ENCODE measurements around the gene PIGBOS1.
"Not testable (repeated sequence)": the region's sequence is repeated elsewhere in the genome, so short reads cannot be mapped to it uniquely, and the experiment has no call there.

The PIGBOS1 gene

DNA sequence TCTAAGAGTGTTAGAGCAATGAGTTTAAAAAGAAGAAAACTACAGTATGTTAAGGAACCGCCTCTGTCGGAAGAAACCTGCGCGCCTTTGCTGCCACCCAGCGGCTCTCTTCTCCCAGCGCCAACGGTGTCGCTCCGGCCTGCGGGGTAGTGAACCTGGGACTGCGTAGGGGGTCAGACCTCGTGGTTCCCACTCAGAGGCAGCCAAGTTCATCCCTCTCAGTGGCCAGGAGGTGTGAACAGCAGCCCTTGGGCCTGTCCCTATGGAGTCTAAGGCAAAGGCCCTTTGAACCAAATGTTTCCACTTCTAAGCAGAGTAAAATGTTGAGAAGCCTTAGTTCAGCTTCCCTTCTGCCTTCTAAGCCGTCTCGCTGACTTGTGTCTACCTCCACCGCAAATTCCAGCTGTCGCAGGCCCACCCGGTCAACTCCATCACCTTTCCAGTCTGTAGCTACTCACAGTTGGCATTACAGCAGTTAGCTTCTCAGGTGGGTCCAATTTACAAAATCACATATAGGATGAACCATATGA lies 28.3 kb downstream of the PIGBOS1 start:
- DNase-seq = peak; percentile 87

DNA sequence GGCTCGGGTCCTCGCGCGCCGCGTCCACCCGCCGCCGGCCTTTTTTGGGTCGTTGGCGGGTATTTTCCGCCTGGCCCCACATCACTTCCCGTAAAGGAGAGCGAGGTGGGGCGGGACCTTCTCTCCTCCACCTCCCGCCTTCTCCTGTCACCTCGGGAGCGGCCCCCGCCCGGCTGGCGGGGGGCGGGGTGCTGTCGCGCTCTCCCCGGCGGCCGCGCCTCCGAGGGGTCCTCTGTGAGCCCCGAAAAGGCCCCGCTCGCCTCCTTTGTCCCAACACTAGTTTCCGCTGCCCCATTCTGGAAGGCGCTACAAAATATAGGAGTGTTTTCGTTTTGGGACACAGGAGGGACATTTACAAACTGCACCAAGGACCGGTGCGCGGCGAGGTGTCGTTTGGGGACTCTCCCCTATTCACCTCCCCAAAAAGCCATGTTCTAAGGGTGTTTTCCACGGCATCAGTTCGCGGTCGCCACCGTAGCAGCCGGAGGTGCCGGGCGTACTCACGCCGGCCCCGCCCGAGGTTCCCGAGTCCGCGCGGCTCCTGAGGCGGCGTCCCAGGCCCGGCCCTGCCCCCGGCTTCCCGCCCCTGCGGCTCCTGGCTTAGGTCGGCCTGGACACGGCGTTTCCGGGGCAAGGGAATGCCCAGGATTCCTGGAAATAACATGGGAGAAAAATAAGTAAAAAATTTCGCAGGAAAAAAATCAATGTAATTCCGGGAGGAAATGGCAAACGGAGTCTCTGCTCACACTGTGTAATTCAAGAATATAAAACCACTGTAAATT lies 29.0 kb downstream of the PIGBOS1 start, which contains the start of gene RAB27A:
Gene RAB27A, minus strand, starts transcription at position 68 of the 782 bp plus-strand sequence. CDS start 54,879 bp downstream, outside the sequence.
- peak; percentile 84 for DNase-seq

DNA sequence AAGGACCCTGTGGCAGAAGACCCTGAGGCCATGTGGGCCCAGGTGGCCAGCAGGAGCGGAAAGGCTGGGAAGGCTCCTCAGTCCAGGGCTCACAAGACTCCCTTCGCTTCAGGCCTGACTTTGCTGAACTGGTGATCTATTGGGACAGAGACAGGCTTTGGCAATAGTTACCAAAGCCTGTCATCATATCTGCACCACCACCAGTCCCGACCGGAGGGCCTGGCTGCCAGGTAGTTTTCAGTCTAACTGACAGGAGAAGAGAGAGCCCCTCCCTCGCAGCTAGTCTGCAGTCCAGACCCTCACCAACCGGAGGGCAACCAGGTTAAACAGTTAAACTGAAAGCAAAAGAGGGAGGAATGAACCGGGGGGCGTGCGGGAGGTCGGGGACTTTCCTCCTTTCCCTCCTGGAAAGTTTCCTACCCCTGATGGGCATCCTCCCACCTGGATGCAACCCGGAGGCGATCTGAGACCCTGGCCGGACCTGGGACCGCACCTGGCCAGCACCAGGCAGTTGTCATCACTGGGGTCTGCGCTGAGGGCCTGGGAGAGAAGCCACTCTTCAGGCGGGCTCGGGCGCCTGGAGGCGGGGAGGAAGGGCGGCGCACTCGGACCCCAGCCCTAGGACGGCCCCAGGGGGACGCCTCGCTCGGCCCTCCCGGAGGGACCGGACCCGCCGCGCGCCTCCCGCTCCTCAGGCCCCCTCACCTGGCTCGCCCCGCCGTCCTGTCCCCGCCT lies 29.7 kb downstream of the PIGBOS1 start:
- DNase-seq = peak; percentile 60

DNA sequence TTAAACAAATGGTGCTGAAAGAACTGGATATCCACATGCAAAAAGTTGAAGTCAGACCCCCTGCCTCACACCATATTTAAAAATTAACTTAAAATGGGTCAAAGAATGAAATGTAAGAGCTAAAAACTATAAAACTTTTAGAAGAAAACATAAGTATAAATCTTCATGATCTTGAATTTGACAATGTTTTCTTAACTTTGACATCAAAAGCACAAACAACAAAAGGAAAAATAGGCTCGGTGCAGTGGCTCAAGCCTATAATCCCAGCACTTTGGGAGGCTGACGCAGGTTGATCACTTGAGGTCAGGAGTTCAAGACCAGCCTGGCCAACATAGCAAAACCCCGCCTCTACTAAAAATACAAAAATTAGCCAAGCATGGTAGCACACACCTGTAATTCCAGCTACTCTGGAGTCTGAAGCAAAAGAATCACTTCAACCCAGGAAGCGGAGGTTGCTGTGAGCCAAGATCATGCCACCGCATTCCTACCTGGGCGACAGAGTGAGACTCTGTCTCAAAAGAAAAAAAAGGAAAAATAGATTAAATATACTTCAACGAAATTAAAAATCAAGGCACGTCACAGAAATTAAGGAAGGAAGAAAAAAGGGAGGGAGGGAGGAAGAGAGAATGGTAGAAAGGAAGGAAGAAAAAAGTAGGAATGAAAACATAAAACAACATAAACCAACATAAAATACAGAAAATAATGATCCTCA lies 30.8 kb downstream of the PIGBOS1 start:
- DNase-seq = no peak

DNA sequence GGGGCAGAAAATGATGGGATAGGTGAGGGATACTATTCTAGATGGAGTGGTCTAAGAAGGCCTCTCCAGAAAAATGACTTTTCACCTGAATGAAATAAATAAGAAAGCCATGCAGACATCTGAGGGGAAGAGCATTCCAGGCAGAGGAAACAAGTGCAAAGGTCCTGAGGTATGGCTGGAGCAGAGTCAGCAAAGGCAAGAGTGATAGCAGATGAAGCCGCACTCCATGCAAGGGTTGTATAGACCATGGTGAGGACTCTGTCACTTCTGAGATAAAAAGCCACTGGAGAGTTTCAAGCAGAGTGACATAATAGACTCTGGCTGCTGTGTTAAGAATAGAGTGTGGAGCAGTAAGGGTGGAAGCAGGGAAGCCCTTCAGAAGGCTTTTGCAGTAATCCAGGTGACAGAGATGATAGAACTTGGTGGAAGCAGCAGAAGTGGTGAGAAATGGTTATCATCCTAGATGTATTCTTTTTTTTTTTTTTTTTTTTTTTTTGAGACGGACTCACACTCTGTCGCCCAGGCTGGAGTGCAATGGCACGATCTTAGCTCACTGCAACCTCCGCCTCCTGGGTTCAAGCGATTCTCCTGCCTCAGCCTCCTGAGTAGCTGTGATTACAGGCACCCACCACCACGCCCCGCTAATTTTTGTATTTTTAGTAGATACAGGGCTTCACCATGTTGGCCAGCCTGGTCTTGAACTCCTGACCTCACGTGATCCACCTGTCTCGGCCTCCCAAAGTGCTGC lies 32.3 kb downstream of the PIGBOS1 start:
- not testable (repeated sequence) for DNase-seq

DNA sequence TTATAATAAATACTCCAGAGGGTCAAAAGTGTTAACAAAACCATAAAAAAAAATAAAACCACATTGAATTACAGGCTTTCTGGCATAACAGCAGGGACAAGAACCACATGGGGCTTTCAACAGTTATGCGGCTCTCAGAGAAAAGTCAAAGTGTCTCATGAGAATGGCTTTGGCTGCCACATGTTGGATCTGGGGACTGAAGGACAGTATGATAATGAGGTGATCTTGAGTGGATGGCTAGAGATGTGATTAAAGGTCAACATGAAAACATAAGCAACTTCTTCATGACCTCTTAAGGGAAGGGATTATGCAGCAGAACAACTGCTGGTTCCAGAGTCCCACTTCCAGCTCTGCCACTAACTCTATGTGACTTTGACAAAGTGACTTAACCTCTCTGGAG lies 34.5 kb downstream of the PIGBOS1 start:
- no peak for DNase-seq

DNA sequence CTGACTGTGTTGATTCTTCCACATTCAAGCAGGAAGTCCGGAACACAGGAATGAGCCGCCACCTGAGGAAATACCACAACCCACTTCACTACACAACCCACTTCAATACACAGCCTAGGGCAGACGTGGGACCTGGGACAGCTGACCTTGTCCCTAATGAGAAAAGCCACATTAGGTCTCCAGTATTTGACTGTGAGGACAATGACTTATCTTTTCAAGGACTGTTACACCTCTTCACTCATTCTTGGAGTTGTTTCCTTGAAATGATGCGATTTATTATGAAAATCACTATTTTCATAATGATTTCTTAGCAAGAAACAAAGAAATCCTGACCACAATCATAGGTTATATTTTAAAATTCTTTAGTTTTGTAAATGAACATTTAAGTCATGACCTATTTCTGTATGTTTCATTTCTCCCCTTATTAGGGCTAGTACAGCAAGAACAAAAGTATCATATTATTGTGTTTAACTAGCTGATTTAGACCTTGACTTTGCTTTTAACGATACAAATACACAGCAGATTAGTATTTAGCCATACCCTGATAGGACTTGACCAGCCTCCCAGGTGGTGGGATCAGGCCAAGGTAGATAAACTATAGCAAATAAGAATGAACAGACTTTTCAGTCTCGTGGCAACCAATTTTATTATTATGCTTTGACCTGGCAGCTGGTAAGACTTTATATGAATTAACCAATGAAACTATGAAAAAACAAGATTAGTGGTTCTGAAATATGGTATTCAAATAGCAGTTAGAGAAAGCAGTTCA lies 35.4 kb downstream of the PIGBOS1 start:
- no peak for DNase-seq

DNA sequence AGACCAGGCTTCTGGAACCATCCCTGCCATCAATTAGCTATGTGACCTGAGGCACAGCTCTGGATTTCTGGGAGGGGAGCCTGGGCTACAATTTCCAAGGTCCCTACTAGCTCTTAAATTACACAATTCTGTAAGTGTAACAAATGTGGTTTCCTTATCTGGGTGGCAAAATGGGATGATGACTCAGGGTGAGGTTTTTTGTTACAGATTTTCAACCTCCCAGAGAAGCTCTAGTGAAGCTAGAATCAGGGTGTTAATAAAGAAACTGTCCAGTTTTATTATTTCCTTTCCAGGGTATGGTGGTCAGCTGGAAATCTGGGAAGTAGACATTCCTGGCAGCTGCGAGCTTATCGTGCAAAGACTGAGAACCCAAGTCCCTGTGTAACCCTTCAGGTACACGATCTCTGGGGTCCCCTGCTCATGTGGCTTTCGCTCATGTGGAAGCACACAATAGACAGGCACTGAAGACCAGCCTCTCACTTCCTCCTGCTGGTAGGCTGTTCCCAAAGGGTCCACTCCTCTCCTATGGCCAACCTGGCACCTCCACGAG lies 36.6 kb downstream of the PIGBOS1 start:
- DNase-seq = no peak

DNA sequence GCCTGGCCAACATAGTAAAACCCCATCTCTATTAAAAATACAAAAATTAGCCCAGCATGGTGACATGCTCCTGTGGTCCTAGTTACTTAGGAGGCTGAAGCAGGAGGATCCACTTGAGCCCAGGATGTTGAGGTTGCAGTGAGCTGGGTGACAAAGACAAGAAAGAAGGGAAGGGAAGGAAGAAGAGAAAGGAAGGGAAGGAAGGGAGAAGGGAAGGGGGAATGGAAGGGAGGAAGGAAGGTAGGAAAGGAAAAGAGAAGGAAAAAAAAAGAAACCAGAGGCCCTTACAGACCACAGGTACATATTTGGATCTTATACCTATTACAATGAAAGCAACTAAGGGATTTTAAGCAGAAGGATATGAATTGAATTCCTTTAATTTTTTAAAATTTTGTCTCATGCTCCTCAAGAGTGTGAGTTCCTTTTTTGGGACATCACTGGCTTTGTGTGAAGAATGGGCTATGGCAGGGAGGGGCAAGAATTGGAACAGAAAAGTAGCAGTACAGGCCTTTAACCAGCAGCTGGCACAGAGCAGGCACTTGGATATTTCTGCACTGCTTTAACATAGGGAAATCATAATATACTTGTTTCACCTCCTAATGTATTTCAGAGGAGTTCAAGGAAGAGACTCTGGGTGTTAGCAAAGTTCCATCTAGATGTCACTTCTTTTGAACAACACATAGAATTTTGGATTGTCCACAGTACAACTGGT lies 37.2 kb downstream of the PIGBOS1 start:
- no peak for DNase-seq

DNA sequence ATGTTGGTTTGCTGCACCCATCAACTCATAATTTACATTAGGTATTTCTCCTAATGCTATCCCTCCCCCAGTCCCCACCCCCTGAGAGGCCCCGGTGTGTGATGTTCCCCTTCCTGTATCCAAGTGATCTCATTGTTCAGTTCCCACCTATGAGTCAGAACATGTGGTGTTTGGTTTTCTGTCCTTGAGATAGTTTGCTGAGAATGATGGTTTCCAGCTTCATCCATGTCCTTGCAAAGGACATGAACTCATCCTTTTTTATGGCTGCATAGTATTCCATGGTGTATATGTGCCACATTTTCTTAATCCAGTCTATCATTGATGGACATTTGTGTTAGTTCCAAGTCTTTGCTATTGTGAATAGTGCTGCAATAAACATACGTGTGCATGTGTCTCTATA lies 38.3 kb downstream of the PIGBOS1 start:
- peak; percentile 40 for DNase-seq

DNA sequence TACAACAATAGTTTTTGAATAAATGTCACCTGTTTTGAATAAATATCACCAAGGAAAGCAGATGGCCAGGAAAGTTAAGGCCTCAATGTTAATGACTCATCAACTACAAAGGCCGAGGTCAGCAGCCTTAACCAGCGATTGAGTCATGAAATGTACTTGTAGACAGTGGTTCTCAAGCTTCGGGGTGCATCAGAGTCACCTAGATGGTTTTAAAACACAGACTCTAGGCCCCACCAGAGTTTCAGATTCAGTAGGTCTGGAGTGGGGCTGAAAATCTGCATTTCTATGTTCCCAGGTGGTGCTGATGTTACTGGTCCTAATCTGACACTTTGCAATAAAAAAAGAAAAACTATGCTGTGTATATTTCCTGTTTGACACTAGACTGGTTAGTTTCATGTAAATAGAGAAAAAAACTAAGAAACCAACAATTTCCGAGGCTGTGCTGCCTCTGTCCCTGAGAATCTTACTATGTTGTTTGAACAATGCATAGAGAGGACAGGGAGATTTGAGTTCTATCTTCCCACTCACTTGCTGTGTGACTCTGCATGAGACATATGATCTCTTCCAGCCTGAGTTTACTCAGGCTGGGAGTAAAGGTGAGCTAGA lies 39.1 kb downstream of the PIGBOS1 start:
- peak; percentile 64 for DNase-seq

DNA sequence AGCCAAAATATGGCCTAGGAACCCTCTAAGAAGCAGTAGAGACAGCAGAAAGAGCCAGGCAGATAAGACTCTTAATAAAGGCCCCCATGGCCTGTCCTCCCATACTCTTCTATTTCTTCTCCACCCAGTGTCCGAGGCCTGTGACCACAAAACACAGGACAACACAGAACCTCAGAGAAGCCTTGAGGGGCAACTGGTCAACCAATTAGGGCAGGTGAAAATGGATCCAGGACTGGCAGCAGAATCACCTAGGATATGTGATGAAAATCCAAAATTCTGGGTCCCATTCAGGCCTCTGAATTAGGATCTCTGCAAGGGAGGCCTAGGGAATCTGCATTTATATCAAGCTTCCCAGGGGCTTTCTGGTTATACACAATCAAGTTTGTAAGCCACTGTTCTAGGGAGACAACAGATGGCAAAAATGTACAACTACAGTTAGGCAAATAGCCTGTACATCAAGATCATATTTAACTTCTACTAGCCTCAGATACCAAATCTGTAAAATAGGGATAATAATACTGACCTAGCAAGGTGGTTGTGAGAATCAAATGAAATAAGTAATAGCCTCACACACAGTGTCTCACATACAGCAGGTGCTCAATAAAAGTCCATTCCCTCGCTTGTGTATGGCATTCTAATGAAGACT lies 39.7 kb downstream of the PIGBOS1 start:
- DNase-seq = no peak

DNA sequence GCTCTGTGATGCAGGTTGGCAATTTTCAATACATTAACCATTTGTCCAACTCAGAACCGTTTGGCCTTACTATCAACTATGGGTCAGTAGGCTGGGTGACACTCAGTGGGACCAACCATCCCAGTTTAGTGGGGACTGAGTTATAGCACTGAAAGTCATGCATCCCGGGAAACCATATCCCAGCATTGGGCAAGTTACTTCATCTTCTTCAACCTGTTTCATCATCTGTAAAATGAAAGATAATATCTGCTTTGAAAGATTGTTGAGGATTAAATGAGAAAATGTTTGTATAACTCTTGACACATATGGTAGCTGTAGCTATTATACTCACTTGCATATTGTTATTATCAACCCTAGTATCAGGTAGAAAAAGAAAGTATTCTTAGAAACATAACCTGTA lies 41.2 kb downstream of the PIGBOS1 start:
- DNase-seq = no peak

DNA sequence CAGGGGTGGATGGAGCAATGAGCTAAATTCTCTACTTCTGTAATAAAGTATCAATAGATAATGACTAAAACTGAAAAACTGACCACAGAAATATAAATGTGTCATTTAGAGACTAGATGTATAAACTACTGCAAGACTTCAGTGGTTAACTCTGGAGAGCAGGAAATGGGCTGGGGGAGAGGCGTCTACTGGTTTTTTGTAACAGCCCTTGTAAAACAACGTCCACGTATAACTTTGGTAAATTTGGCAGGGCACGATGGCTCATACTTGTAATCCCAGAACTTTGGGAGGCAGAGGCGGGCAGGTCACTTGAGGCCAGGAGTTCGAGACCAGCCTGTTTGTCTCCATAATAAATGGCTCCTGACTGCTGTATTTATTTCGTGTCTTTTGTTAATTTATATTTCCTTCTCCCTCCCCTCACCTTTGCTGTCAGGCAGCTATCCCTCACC lies 41.8 kb downstream of the PIGBOS1 start:
- peak; percentile 63 for DNase-seq

DNA sequence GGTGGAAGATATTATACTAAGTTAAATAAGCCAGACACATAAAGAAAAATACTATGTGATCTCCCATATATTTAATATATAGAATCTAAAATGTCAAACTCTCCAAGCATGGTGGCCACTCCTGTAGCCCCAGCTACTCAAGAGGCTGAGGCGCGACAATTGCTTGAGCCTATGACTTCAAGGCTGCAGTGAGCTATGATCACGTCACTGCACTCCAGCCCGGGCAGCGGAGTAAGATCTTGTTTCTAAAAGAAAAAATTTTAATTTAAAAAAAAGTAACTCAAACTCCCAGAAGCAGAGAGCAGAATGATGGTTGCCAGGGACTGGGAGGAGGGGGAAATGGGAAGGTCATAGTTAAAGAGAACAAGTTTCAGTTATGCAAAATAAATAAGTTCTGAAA lies 42.6 kb downstream of the PIGBOS1 start:
- no peak for DNase-seq

DNA sequence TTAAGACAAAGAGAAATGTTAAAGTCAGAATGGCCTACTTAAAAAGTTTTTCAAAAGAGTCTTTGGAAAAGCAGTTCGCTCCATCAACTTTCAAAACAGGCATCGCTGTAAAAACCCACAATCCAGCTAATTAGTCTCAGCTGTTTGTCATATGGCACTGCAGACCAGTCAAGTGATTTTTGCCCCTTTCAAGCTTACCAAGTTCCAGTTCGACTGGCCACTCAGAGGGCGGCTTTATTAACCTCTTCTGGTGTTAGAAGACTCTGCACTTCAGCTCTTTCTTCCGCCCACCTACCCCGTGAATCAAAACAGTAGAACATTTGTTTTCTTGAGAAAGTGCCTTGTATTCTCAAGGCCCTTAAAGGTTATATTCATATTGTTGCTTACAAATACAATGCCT lies 48.6 kb downstream of the PIGBOS1 start:
- DNase-seq = no peak

DNA sequence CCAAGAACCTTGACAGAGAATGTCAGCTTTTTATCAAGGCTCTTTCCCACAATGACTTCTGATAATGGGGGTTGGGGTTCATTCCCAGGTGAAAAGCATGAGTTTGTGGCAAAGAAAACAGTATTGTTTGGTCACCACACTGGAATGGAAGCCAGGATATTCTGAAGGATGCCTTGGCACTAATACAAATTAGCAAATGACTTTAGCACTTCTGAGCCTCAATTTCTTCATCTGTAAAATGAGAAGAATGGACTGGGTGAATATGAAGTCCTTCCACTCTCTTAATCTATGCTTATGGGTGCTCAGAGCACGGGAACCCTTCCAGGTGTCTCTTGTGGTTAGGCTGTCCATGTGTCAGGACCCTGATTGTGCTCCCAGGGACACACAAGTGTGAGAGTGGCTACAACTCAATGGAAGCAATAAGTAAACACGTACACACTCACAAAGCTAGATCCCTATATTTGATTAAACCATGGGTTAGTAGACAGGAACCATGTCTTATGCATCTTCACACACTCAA lies 50.7 kb downstream of the PIGBOS1 start:
- no peak for DNase-seq

DNA sequence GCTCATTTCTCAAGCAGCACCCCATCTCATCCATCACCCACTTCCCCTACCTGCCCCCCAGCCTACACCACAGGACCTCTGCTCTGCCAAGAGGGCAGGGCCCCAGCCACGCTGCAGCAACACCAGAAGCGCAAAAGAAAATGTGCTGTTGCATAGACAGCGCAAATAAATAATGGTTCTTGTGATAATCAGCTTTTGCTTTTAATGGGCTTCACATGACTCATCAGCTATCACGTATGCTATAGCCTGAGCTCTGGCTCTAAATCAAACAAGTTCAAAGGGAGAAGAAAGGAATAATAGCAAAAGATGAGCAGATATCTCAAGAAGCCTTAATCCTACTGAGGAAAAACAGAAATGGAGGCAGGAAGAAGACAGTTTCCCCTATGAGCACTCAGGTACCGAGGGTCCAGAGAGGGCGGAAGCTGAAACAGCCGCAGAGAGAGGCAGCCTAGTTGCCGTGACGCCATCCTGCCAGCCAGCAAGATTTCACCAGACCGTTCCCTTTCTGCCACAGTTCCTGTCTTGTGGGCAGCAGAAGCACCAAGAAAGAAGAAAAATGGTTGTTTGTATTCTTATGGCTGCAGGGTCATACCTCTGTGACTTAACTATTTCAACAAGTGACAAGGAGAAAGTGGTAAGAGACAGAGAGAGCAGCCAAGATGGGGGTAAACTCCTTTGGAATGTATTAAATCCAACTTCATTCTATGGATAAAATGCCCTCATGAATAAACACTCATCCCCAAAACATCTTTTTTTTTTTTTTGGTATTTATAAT lies 51.3 kb downstream of the PIGBOS1 start:
- DNase-seq = peak; percentile 66
